ENCODE results near the gene EPHA1. TPM values are rescaled to one million over a fixed set of nuclear protein-coding genes. Genes with fewer than 3 reads are reported as not detected.

The EPHA1 gene
- total RNA-seq, 3 donors from 2014 or later = 9.1 to 19.6 (median 18.9) TPM

GRCh38 chr7:143387156-143387975, 21.3 kb downstream of the EPHA1 start:
- Histone ChIP-seq H3K36me3 (ENCODE audit: low read depth) (peaks cover 2% of the 10 kb centered on the region), H3K9me3 (no peaks in the 10 kb centered on the region), H3K4me1 (ENCODE audit: low read depth) (peaks cover 24% of the 10 kb centered on the region), H3K4me3 (no peak overlapping the region)
- DNase-seq = peak in 1 of 3 donors; percentile 24
- no peak for ATAC-seq
- intact Hi-C loops (cut with DNase I, micrococcal nuclease) = no loop called here
- no peak for TF ChIP-seq CTCF (IDR thresholded peaks at IDR 0.05)

- no peak for TF ChIP-seq CTCF (IDR thresholded peaks at IDR 0.05)
- peaks cover 2% of the 10 kb centered on the region for H3K36me3 ChIP-seq (ENCODE audit: low read depth)
- no peak overlapping the region for H3K4me3 ChIP-seq
- DNase-seq (peak in 1 of 3 donors; percentile 43), ATAC-seq (peak; percentile 35)
- peaks cover 26% of the 10 kb centered on the region for H3K4me1 ChIP-seq (ENCODE audit: low read depth)
- intact Hi-C loops (cut with DNase I, micrococcal nuclease) = no loop called here
- H3K9me3 ChIP-seq = no peaks in the 10 kb centered on the region
These were observed 22.5 kb downstream of the EPHA1 start for GRCh38 chr7:143385891-143386781.

GRCh38 chr7:143384661-143385631, 23.7 kb downstream of the EPHA1 start:
- Histone ChIP-seq H3K4me1 (ENCODE audit: low read depth) (peaks cover 27% of the 10 kb centered on the region), H3K9me3 (no peaks in the 10 kb centered on the region), H3K4me3 (no peak overlapping the region), H3K36me3 (ENCODE audit: low read depth) (peaks cover 2% of the 10 kb centered on the region)
- DNase-seq (peak in 1 of 3 donors; percentile 18), ATAC-seq (no peak)
- TF ChIP-seq CTCF (IDR thresholded peaks at IDR 0.05) = no peak
- intact Hi-C loops (cut with DNase I, micrococcal nuclease) = no loop called here

GRCh38 chr7:143384148-143384547, 24.5 kb downstream of the EPHA1 start:
- intact Hi-C loops (cut with DNase I, micrococcal nuclease) = no loop called here
- peaks cover 32% of the 10 kb centered on the region for H3K4me1 ChIP-seq (ENCODE audit: low read depth)
- H3K4me3 ChIP-seq = no peak overlapping the region
- ATAC-seq (no peak), DNase-seq (peak in 1 of 3 donors; percentile 15)
- no peaks in the 10 kb centered on the region for H3K9me3 ChIP-seq
- H3K36me3 ChIP-seq (ENCODE audit: low read depth) = peaks cover 2% of the 10 kb centered on the region
- TF ChIP-seq CTCF (IDR thresholded peaks at IDR 0.05) = no peak

- ATAC-seq (no peak), DNase-seq (peak in 1 of 3 donors; percentile 19)
- H3K9me3 ChIP-seq = no peaks in the 10 kb centered on the region
- H3K4me3 ChIP-seq = no peak overlapping the region
- no peaks in the 10 kb centered on the region for H3K36me3 ChIP-seq (ENCODE audit: low read depth)
- intact Hi-C loops (cut with DNase I, micrococcal nuclease) = no loop called here
- no peak for TF ChIP-seq CTCF (IDR thresholded peaks at IDR 0.05)
- H3K4me1 ChIP-seq (ENCODE audit: low read depth) = peaks cover 32% of the 10 kb centered on the region
These were observed 25.1 kb downstream of the EPHA1 start for GRCh38 chr7:143383642-143383957.
